Left lung (tissue), 10 donors: Measurements from ENCODE around the gene SLC6A20. TPM values are rescaled to one million over a fixed set of nuclear protein-coding genes. Genes with fewer than 3 reads are reported as not detected.

Experiments
- ATAC-seq: fragments of 200-7000 bp; cut with Tn5 transposase; one replicate; pipeline ENCODE4 v1.9.1; 2020; ENCODE audit warnings: moderate library complexity
- DNase-seq, 4 donors: peaks; one replicate each; pipeline ENCODE4 v3.0.0-alpha.2; 2013 to 2020
- H3K27ac ChIP-seq, 2 donors: fragments of 200-600 bp; sonication (generic) in 1 of 2; one replicate each; pipeline versions ENCODE4 v1.5.0 to v1.8.0; 2020 to 2021
- H3K27me3 ChIP-seq, 2 donors: fragments of 200-600 bp; sonication (generic) in 1 of 2; one replicate each; pipeline versions ENCODE4 v1.5.0 to v1.8.0; 2020 to 2021
- H3K36me3 ChIP-seq, 2 donors: fragments of 200-600 bp; sonication (generic) in 1 of 2; one replicate each; pipeline versions ENCODE4 v1.5.0 to v1.8.0; 2020 to 2021
- H3K4me1 ChIP-seq, 2 donors: fragments of 200-600 bp; one replicate each; pipeline ENCODE4 v1.8.0; 2021
- H3K4me3 ChIP-seq, 2 donors: fragments of 200-600 bp; sonication (generic) in 1 of 2; one replicate each; pipeline versions ENCODE4 v1.5.0 to v1.8.0; 2020 to 2021; ENCODE audit warnings: mild to moderate bottlenecking in 1 of 2
- H3K9me3 ChIP-seq, 2 donors: fragments of 200-600 bp; sonication (generic) in 1 of 2; one replicate each; pipeline versions ENCODE4 v1.5.0 to v1.8.0; 2020 to 2021
- intact Hi-C, 2 donors: fragments of 100-400 bp; cut with DNase I; formaldehyde crosslinking; loops; one replicate each; pipeline versions ENCODE4 v1.11.2 to v1.14.2; 2022
- polyA plus RNA-seq, 6 donors: library from polyadenylated mRNA; unstranded; fragments of 120-200 nt; gene quantifications; one replicate each; pipeline ENCODE4 v1.2.1, GENCODE V29; 2013; ENCODE audit not compliant: insufficient read length in 6 of 6
- total RNA-seq, 2 donors: library from RNA; stranded (reverse); fragmentation: NEBNext Ultra II Directional; extraction: Animal tissue kit (Norgen Biotek cat#: 25700); gene quantifications; one replicate each; pipeline ENCODE4 v1.2.1, GENCODE V29; 2021
- TF ChIP-seq, protein P1 (sequence below), 2 donors: fragments of 200-600 bp; sonication (generic) in 1 of 2; IDR thresholded peaks; one replicate each; pipeline versions ENCODE4 v1.5.0 to v1.8.0; 2021; ENCODE audit warnings: antibody characterized with exemption in 2 of 2
- donor health status: DM: no; HTN: yes; CAD: no.
- donor health status: DM: no; HTN: no; CAD: no.

The SLC6A20 gene
- total and polyA plus RNA-seq, 8 donors, result 0.61 to 17.0 (median 1.7) TPM

DNA sequence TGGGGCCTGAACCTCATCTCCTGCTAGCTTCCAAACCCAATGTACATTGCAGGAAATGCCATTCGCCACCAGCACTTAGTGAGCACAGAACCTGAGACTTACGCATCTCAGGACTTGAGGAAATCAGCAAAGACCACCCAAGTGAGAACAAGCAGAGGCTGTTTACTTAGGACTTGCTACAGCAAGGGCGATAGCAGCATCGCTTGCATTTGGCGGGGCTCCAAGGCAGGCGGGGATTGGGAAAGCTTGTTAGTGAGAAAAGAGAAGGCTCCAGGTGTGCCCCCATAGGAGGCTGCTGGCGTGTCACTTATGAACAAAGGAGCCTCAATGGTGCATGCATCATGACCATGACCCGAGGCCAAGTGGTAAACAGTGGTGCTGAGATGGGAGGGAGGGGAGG is 19.7 kb downstream of the SLC6A20 start:
- TF ChIP-seq, protein P1, sequence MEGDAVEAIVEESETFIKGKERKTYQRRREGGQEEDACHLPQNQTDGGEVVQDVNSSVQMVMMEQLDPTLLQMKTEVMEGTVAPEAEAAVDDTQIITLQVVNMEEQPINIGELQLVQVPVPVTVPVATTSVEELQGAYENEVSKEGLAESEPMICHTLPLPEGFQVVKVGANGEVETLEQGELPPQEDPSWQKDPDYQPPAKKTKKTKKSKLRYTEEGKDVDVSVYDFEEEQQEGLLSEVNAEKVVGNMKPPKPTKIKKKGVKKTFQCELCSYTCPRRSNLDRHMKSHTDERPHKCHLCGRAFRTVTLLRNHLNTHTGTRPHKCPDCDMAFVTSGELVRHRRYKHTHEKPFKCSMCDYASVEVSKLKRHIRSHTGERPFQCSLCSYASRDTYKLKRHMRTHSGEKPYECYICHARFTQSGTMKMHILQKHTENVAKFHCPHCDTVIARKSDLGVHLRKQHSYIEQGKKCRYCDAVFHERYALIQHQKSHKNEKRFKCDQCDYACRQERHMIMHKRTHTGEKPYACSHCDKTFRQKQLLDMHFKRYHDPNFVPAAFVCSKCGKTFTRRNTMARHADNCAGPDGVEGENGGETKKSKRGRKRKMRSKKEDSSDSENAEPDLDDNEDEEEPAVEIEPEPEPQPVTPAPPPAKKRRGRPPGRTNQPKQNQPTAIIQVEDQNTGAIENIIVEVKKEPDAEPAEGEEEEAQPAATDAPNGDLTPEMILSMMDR (IDR thresholded peaks at IDR 0.05), result no peak
- no peak for ATAC-seq
- Histone ChIP-seq H3K9me3 (no peaks in the 10 kb centered on the region), H3K4me1 (no peaks in the 10 kb centered on the region), H3K27me3 (no peaks in the 10 kb centered on the region), H3K36me3 (no peaks in the 10 kb centered on the region), H3K27ac (no peak overlapping the region), H3K4me3 (no peak overlapping the region)
- peak in 1 of 4 donors; percentile 66 for DNase-seq
- intact Hi-C loops, result no loop called here

- no peak overlapping the region for H3K27ac ChIP-seq
- ATAC-seq, result no peak
These were observed 20.1 kb downstream of the SLC6A20 start for GRCh38 chr3:45776301-45776595.

DNA sequence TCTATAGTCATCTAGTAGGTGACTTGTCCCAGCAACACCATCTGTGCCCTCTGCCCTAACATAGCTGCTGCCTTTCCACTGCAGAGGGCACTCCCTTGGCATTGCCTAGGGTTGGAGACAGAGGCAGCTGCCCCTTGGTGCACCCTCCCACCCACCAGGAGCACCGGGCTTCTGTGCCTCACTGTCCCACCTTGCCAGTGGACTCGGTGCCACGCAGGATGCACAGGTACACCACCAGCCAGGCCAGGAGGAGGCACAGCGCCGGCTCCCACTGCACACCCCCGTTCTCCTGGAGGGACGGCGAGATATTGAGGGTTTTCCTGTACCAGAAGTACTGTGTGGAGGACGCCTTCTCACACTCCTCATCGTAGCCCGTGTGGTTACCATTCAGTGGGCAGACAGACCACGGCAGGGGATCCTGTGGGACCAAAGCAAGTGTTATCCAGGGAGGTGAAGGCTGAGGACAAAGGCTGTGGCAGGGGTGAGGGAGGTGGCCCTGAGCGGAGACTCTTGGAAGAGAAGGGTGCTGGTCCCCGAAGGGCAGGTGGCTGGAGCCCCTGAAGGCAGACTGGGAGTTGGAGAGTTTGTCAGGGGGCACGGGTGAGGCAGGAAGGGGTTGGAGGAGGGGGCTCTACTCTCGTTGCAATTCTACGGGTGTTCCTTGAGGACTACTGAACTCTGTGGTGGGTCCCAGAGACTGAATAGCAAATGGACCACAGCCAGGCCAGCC is 20.6 kb downstream of the SLC6A20 start:
- Histone ChIP-seq H3K9me3 (no peaks in the 10 kb centered on the region), H3K4me3 (no peak overlapping the region), H3K36me3 (no peaks in the 10 kb centered on the region), H3K27me3 (no peaks in the 10 kb centered on the region), H3K27ac (no peak overlapping the region), H3K4me1 (no peaks in the 10 kb centered on the region)
- no peak for DNase-seq
- TF ChIP-seq, protein P1 (IDR thresholded peaks at IDR 0.05), result no peak
- no peak for ATAC-seq
- intact Hi-C loops, result no loop called here

More at GRCh38 chr3:45776301-45776595, 20.1 kb downstream of the SLC6A20 start:
- no peaks in the 10 kb centered on the region for H3K27me3 ChIP-seq
- intact Hi-C loops, result no loop called here
- H3K36me3 ChIP-seq, result no peaks in the 10 kb centered on the region
- H3K4me1 ChIP-seq, result no peaks in the 10 kb centered on the region
- no peak for DNase-seq
- no peaks in the 10 kb centered on the region for H3K9me3 ChIP-seq
- no peak overlapping the region for H3K4me3 ChIP-seq
- TF ChIP-seq, protein P1 (IDR thresholded peaks at IDR 0.05), result no peak

DNA sequence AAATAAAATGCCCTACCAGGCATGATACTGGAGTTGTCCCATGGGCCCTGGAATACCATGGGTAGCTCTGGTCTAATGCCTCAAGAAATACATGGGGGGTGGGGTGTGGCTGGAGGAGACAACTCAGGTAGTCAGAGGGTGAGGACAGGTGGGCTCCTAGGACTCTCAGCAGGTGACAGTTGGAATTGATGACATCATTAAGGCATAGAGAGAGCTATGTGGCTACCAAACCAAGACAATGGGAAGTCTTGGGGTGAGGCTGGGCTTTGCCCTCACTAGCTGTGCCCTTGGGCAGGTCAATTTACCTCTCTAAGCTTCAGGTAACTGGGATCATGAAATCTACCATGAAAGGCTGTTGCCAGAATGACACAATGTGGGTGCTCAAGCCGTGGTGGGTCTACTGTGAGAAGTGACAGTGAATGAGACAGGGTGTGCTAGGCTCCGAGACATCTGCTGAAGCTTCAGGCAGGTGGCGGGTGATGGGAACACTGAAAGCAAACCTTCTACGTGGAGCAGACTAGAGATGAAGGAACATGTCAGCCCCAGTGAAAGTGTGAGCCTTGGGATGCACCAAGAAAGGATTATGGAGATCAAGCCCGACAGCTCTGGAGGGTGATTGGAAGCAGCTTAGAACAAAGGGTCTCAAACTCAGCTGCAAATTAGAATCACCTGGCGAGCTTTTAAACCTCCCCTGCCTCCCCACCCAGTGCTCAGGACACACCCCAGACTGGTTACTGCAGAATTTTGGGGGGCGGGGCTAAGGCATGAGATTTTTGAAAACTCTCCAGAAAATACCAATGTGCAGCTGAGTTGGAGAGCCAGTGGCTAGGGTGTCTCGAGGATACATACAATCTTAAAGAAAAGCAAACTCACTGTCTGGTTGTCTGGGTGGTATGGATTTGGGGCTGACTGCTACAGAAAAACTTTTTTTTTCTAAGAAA is 21.5 kb downstream of the SLC6A20 start:
- no peak for ATAC-seq
- H3K4me1 ChIP-seq, result no peaks in the 10 kb centered on the region
- no peaks in the 10 kb centered on the region for H3K36me3 ChIP-seq
- H3K9me3 ChIP-seq, result no peaks in the 10 kb centered on the region
- intact Hi-C loops, result no loop called here
- TF ChIP-seq, protein P1 (IDR thresholded peaks at IDR 0.05), result no peak
- H3K27ac ChIP-seq, result no peak overlapping the region
- H3K27me3 ChIP-seq, result no peaks in the 10 kb centered on the region
- no peak overlapping the region for H3K4me3 ChIP-seq
- DNase-seq, result no peak
